Activated CD4-positive, alpha-beta T cell treated with anti-CD3 and anti-CD28 coated beads, Interleukin-2, amount 50 U/mL, for 16 hours (primary cell): ENCODE measurements around the gene SELENOT.
"Not testable (repeated sequence)": the region's sequence is repeated elsewhere in the genome, so short reads cannot be mapped to it uniquely, and the experiment has no call there.

Experiments
- DNase-seq: peaks from one replicate; pipeline ENCODE4 v3.0.0-alpha.2; 2020

The SELENOT gene, protein sequence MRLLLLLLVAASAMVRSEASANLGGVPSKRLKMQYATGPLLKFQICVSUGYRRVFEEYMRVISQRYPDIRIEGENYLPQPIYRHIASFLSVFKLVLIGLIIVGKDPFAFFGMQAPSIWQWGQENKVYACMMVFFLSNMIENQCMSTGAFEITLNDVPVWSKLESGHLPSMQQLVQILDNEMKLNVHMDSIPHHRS

GRCh38 chr3:150603153-150603979 is at the start of gene SELENOT:
SELENOT (plus strand) TSS chr3:150603321; CDS start chr3:150603363, 42 bp downstream.
- peak; percentile 97 for DNase-seq

GRCh38 chr3:150555859-150556436 is 47.2 kb upstream of the SELENOT start:
- no peak for DNase-seq

DNA sequence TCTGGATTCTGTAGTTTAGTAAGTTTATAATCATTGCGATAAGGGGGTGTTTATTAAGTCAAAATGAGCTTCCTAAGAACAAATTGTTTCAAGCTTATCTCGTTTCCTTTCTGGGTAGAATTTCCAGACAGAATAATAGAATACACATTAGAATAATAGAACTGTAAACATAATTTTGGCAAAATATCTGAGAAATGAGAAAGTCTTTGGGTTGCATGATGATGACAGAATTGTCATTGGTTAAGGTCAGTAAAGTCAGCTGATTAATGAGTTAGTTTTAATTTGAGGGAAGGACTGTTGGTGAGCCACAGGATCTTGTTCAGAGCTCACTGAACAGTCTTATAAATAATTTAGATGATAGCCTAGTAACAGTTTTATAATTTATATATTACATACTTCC is 46.3 kb upstream of the SELENOT start:
- DNase-seq: no peak

DNA sequence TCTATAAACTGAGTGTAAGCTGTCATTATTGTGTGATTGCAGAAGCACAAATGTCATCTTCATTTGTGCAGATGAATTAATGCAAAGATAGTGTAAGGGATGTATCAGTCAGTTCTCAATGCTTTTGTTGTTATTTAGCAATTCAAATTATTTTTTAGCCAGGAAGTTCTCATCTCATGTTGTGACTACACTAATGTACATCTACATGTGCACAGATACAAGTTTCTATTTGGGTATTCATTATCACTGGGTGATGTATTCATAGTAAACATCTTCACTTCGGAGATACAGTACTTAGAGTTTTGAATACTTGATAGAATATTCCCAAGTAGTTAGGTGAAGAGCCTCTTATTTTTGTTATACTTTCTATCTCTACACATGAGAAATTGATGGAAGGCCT is 45.4 kb upstream of the SELENOT start:
- no peak for DNase-seq

DNA sequence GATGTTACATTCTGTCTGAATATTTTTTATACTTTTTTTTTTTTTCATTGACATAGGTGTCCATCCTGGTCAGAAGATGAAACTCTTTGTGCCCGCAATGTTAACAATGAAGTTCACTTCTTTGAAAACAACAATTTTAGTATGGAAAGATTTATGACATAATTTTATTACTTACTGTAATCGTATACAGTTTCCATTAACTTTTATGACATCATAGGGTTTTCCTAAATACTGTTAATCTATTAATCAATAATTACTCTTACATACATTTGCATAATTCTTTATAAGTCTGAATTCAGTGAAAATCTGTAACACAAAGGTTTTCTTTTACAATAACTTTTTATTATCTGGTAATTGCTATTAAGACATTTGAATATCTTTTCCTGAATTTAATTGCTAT is 38.9 kb upstream of the SELENOT start:
- no peak for DNase-seq

- no peak for DNase-seq
Observed at GRCh38 chr3:150567328-150567727, 35.8 kb upstream of the SELENOT start.

DNA sequence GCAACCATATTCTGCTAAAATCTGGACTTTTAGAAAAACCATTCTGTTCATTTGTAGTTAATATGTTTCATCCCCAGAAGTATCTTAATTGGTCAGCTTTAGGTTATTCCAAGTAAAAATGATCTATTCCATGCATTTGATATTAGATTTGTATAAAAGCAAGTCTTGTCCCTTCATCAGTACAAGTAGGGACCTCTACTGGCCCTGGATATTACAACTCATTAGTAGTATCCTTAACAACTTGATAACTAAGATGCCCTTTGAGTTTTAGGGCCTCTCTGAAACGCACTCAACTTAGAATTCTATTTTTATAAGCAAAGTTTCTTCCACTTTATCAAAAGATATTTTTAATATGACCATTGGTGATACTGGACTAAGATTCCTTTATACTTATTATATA is 25.3 kb upstream of the SELENOT start:
- no peak for DNase-seq

GRCh38 chr3:150581174-150581573 is 21.9 kb upstream of the SELENOT start:
- DNase-seq: no peak

DNA sequence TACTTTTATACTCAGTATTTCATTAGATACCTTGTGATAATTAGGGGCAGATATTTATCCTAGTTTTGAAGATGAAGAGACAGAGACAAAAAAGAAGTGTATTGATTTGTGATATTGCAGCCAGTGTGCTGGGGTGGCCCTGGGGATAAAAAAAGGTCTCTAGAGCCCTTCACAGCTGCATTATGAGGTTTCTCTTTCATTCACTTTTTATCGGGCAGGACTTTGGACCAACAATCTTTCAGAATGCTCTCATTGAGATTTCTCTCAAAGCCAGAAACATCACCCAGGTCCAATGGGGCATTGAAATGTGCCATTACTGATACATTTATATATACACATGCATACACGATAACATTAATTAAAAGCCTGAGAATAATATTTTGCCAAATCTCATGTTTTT is 20.5 kb upstream of the SELENOT start:
- no peak for DNase-seq

- DNase-seq: peak; percentile 50
Observed at GRCh38 chr3:150583028-150583427, 20.1 kb upstream of the SELENOT start.

DNA sequence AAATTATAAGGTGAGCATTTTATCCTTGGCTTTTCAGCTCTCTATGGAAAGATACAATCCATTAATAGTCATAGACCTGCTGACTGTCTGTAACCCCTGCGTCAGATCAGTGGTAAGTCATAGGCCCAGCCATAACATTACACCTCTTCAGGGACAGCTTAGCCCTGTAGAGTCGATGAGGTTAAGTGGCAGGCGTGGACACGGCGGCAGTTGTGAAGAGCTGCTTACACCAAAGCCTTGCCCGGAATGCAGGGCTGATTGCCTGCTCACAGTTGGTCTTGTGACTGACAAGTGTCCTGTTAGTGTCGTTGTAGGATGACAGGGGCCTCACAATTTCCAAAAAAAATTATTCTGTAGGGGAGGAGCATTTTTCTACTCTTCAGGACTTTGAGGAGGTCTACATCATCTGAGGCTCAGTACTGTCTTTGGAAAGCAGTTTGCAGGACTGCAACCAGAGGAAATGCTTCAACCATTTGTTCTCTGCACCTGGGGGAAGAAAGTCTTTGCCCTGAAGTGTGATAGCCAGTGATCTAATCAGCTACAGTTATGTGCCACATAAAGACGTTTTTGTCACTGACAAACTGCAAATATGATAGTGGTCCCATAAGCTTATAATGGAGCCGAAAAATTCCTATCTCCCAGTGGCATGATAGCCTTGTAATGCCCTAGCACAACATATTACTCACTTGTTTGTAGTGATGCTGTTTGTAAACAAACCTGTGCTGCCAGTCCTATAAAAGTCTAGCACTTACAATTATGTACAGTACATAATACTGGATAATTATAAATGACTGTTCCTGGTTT is 14.9 kb upstream of the SELENOT start:
- no peak for DNase-seq

GRCh38 chr3:150589759-150590158 is 13.4 kb upstream of the SELENOT start:
- DNase-seq: no peak

- no peak for DNase-seq
Observed at GRCh38 chr3:150594150-150594549, 9.0 kb upstream of the SELENOT start.

DNA sequence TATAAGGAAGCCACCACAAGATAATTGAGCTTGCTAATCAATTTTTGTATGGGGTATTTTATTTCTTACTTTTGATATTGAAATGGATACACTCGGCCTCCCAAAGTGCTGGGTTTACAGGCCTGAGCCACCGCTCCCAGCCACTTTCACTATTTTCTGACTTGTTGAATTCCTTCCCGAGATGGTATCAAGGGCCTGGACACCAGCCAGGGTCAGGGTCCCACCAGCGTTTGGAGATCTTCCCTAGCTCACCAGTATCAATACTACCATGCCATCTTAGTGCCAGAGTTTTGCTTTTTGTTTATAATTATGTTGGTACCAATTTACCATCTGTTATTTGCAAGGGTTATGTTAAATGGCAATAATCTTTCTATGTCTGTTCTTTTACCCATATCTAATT is 5.5 kb upstream of the SELENOT start:
- DNase-seq: no peak

GRCh38 chr3:150599611-150600297 is 3.4 kb upstream of the SELENOT start:
- no peak for DNase-seq

DNA sequence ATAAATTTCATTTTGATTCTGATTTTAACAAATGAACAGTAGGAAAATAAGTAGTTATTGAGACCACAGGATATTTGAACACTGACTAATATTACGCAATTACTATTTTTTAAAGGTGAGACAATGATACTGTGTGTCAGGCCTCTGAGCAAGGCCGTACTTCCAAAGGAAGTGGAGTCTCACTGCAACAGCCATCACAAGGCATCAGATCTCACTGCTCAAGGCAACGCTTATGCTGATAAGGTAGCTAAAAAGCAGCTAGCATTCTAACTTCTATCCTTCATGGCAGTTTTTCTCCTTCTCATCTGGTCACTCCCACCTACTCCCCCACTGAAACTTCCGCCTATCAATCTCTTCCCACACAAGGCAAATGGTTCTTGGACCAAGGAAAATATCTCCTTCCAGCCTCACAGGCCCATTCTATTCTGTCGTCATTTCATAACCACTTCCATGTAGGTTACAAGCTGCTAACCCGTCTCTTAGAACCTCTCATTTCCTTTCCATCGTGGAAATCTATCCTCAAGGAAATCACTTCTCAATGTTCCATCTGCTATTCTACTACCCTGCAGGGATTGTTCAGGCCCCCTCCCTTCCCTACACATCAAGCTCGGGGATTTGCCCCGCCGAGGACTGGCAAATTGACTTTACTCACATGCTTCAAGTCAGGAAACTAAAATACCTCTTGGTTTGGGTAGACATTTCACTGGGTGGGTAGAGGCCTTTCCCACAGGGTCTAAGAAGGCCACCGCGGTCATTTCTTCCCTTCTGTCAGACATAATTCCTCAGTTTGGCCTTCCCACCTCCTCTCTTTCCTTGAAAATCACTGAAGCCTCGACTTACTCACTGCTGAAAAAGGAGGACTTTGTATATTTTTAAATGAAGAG is 2.2 kb upstream of the SELENOT start:
- DNase-seq: not testable (repeated sequence)

- no peak for DNase-seq
Observed at GRCh38 chr3:150602426-150603152, 532 bp upstream of the SELENOT start.

GRCh38 chr3:150603980-150604319 is 829 bp downstream of the SELENOT start:
- DNase-seq: no peak

DNA sequence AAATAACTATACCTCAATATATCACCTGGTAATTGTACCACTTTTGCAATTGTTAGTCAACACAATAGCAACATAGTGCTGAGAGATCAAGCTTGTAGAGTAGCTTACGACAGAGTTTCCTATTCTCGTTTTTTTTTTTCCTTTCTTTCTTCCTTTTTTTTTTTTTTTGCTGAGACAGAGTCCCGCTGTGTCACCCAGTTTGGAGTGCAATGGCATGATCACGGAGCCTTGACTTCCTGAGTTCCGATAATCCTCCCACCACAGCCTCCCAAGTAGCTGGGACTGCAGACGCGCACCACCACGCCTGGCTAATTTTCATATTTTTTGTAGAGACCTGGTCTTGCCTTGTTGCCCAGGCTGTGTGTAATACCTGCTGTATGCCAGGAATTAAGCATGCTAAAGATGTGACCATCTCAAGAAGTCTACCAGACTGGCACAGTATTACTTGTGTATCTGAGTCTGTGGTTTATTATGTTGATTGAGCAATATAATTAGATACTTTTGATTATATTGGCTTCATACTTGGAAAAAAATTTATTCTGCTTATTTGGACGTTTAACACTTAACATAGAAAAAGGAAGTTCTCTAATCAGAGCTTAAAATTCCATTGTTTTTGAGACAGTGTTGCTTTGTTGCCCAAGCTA is 3.0 kb downstream of the SELENOT start:
- DNase-seq: no peak

DNA sequence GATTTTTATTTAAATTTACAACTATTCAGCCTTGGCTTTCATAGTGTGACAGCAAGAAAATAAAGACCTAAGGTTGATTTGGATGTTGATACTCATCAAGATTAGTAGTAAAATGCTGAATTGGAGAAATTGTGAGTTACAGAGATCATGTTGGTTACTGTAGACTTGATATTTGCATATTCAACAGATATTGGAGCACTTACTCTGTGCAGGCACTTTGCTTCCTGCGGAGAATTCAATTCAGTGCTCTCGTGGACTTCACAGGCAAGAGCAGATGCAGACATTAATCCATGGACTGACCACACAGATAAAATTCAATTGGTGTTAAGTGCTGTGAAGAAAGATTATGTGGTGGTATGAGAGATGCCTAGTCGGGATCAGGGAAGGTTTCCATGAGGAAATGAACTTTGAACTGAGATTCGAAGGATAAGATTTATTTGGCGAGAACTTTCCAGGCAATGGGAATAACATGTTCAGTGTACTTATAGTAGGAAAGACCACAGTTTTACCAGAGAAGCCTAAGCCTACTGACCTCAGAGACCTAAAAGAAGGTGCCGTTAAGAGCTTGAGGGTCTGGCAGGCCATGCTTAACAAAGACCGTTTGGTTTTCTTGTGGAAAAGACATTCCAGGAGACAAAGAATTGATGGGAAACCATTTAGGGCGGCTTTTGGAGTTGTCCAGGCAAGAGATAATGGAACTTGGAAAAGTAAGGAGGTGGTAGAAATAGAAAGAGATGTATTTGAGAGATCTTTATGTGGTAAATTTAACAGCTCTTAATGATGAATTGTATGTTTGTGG is 4.3 kb downstream of the SELENOT start:
- DNase-seq: no peak
